BJ (cell line): ENCODE measurements around the gene ARID2. TPM values are rescaled to one million over a fixed set of nuclear protein-coding genes. Genes with fewer than 3 reads are reported as not detected.

Experiments used
- CTCF ChIA-PET: fragments of 350-600 bp; formaldehyde crosslinking; extraction: SDS; loops from one replicate; lab custom pipeline; 2021; ENCODE audit warnings: antibody characterized with exemption, inconsistent platforms; lab: Yijun Ruan, JAX
- POLR2A ChIA-PET: fragments of 300-600 bp; sonication (Branson Sonifier 250); formaldehyde crosslinking; extraction: SDS; loops from one replicate; lab custom pipeline; 2021; ENCODE audit warnings: antibody characterized with exemption; lab: Charles Lee
- DNase-seq: peaks from one replicate; pipeline ENCODE4 v3.0.0-alpha.2; 2011; ENCODE audit warnings: low read depth
- H3K27me3 ChIP-seq: 2 replicates; pipeline ENCODE4 v1.6.0; 2011; ENCODE audit warnings: low read length; ENCODE audit not compliant: control insufficient read depth, insufficient read depth
- H3K36me3 ChIP-seq: 2 replicates; pipeline ENCODE4 v1.5.1; 2011; ENCODE audit warnings: low read length; ENCODE audit not compliant: control insufficient read depth, insufficient read depth
- H3K4me3 ChIP-seq: 2 replicates; pipeline ENCODE4 v1.5.1; 2011; ENCODE audit warnings: low read depth, mild to moderate bottlenecking, control low read depth, low read length
- polyA plus RNA-seq: library from polyadenylated mRNA; depleted of rRNA; stranded (reverse); fragments of >200 nt; gene quantifications from 2 replicates; pipeline ENCODE4 v1.2.3, GENCODE V29; 2011
- TF ChIP-seq, protein P1 (sequence below): IDR thresholded peaks from 2 replicates; pipeline ENCODE4 v1.5.1; 2011; ENCODE audit warnings: low read depth, mild to moderate bottlenecking, control low read depth, inconsistent platforms, low read length, moderate library complexity; ENCODE audit not compliant: insufficient read depth

Gene ARID2
- polyA plus RNA-seq, 1 experiment, result 11.1 TPM

DNA sequence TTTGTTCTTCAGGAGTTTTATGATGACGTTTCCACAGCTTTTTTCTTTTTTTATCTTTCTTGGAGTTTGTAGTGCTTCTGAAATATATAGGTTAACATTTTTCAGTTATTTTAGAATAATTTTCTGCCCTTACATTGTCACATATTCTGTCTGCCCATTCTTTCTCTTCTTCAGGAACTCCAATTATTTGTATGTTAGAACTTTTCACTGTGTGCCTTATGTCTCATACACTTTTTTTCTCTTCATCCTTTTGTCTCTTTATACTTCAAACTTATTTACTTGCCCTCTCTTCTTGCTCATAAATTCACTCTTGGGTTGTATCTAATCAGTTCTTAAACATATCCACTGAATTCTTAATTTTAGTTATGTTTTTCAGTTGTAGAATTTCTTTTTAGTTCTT is 105.3 kb downstream of the ARID2 start:
- CTCF ChIA-PET, result no interaction called here
- Histone ChIP-seq H3K4me3 (no peak overlapping the region), H3K36me3 (no peaks in the 10 kb centered on the region), H3K27me3 (no peaks in the 10 kb centered on the region)
- no peak for DNase-seq
- POLR2A ChIA-PET, result no interaction called here
- TF ChIP-seq, protein P1, sequence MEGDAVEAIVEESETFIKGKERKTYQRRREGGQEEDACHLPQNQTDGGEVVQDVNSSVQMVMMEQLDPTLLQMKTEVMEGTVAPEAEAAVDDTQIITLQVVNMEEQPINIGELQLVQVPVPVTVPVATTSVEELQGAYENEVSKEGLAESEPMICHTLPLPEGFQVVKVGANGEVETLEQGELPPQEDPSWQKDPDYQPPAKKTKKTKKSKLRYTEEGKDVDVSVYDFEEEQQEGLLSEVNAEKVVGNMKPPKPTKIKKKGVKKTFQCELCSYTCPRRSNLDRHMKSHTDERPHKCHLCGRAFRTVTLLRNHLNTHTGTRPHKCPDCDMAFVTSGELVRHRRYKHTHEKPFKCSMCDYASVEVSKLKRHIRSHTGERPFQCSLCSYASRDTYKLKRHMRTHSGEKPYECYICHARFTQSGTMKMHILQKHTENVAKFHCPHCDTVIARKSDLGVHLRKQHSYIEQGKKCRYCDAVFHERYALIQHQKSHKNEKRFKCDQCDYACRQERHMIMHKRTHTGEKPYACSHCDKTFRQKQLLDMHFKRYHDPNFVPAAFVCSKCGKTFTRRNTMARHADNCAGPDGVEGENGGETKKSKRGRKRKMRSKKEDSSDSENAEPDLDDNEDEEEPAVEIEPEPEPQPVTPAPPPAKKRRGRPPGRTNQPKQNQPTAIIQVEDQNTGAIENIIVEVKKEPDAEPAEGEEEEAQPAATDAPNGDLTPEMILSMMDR, result no peak

DNA sequence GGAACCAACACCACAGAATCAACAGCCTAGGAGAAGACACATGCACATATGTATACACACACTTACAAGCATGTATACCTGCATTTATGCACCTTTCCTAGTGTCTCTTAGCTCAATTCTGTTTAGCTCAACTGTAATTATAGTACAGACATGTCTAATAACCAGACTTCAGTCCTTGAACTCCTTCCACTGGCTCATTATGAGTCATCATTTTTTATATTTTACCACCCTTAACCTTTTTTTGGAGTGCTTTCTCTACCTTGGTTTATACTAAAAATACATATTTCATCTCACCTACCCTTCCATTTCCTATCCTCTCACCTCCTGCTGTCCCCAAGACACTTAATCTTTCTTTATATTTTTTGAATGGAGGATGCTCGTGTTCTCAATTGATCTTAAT is 110.4 kb downstream of the ARID2 start:
- TF ChIP-seq, protein P1, result no peak
- ChIA-PET CTCF (no interaction called here), POLR2A (no interaction called here)
- no peaks in the 10 kb centered on the region for H3K27me3 ChIP-seq
- no peak for DNase-seq
- H3K4me3 ChIP-seq, result no peak overlapping the region
- H3K36me3 ChIP-seq, result no peaks in the 10 kb centered on the region

DNA sequence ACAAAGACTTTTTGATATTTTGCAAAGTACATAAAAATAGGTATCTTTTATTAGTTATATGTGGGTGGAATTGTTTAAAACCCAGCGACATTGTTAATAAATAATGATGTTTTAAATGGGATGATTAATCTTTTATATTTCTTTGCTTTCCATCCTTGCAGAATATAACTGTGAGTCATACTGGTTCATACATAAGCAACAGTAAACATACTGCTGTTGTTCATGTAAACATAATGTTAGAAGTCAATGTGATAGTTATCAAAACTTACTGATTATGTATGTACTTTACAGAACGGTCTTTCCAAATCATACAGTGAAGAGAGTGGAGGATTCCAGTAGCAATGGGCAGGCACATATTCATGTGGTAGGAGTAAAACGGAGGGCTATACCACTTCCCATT is 119.8 kb downstream of the ARID2 start:
- no peaks in the 10 kb centered on the region for H3K27me3 ChIP-seq
- POLR2A ChIA-PET, result no interaction called here
- DNase-seq, result no peak
- TF ChIP-seq, protein P1, result no peak
- peaks cover 9% of the 10 kb centered on the region for H3K36me3 ChIP-seq
- H3K4me3 ChIP-seq, result no peak overlapping the region
- CTCF ChIA-PET, result no interaction called here

DNA sequence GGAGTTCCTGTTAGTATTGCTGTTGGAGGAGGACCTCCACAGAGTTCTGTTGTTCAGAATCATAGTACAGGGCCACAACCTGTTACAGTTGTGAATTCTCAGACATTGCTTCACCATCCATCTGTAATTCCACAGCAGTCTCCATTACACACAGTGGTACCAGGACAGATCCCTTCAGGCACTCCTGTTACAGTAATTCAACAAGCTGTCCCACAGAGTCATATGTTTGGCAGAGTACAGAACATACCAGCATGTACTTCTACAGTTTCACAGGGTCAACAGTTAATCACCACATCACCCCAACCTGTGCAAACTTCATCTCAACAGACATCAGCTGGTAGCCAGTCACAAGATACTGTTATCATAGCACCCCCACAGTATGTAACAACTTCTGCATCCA is 120.8 kb downstream of the ARID2 start:
- H3K36me3 ChIP-seq, result peaks cover 9% of the 10 kb centered on the region
- ChIA-PET CTCF (interaction anchor here (1.0 to 1.2 kb wide), 2 partner anchors 10 to 64 kb away, joined by 3 to 4 read pairs; no protein-coding TSS in a partner anchor), POLR2A (no interaction called here)
- no peaks in the 10 kb centered on the region for H3K27me3 ChIP-seq
- TF ChIP-seq, protein P1, result no peak
- DNase-seq, result no peak
- H3K4me3 ChIP-seq, result no peak overlapping the region

DNA sequence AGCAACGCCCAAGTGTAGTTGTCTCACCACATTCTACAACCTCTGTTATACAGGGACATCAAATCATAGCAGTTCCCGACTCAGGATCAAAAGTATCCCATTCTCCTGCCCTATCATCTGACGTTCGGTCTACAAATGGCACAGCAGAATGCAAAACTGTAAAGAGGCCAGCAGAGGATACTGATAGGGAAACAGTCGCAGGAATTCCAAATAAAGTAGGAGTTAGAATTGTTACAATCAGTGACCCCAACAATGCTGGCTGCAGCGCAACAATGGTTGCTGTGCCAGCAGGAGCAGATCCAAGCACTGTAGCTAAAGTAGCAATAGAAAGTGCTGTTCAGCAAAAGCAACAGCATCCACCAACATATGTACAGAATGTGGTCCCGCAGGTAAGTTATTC is 123.0 kb downstream of the ARID2 start:
- ChIA-PET POLR2A (no interaction called here), CTCF (interaction anchor here (0.6 to 1.2 kb wide), 2 partner anchors 41 to 334 kb away, joined by 3 to 4 read pairs; no protein-coding TSS in a partner anchor)
- H3K4me3 ChIP-seq, result no peak overlapping the region
- TF ChIP-seq, protein P1, result no peak
- H3K36me3 ChIP-seq, result peaks cover 9% of the 10 kb centered on the region
- no peak for DNase-seq
- no peaks in the 10 kb centered on the region for H3K27me3 ChIP-seq
